HepG2 (cell line): ENCODE measurements around the gene TMUB1. TPM values are rescaled to one million over a fixed set of nuclear protein-coding genes. Genes with fewer than 3 reads are reported as not detected.
A peak's percentile ranks its signal among the peaks of the same experiment; 100 is the strongest.

ENCODE experiments used
- GPBP1L1 ChIP-seq: sonication (generic); formaldehyde crosslinking; IDR thresholded peaks from 2 replicates; pipeline ENCODE4 v1.5.0; 2020; ENCODE audit warnings: mild to moderate bottlenecking, missing genetic modification reagents
- HNRNPL ChIP-seq: fragments of 200-400 bp; formaldehyde crosslinking; IDR thresholded peaks from 2 replicates; pipeline ENCODE4 v1.6.1; 2017; ENCODE audit warnings: mild to moderate bottlenecking, low read depth, low read length
- HNRNPLL ChIP-seq: fragments of 200-400 bp; formaldehyde crosslinking; IDR thresholded peaks from 2 replicates; pipeline ENCODE4 v1.6.1; 2017; ENCODE audit warnings: mild to moderate bottlenecking, low read depth, low read length; ENCODE audit not compliant: poor library complexity, severe bottlenecking
- IRF1 ChIP-seq: sonication (generic); formaldehyde crosslinking; IDR thresholded peaks from 2 replicates; pipeline ENCODE4 v1.4.0; 2020; ENCODE audit warnings: low read depth, mild to moderate bottlenecking, missing genetic modification reagents
- KDM4B ChIP-seq: sonication (generic); formaldehyde crosslinking; IDR thresholded peaks from 2 replicates; pipeline ENCODE4 v1.4.0; 2020; ENCODE audit warnings: missing genetic modification reagents
- MED8 ChIP-seq: sonication (generic); formaldehyde crosslinking; IDR thresholded peaks from 2 replicates; pipeline ENCODE4 v1.8.1; 2023; ENCODE audit warnings: mild to moderate bottlenecking, missing genetic modification reagents; ENCODE audit not compliant: insufficient replicate concordance
- PITX1 ChIP-seq: sonication (generic); formaldehyde crosslinking; IDR thresholded peaks from 2 replicates; pipeline ENCODE4 v1.5.1; 2020; ENCODE audit warnings: mild to moderate bottlenecking, missing genetic modification reagents
- SNRNP70 ChIP-seq: fragments of 200-400 bp; formaldehyde crosslinking; IDR thresholded peaks from 2 replicates; pipeline ENCODE4 v1.6.1; 2017; ENCODE audit warnings: mild to moderate bottlenecking, low read depth, low read length, moderate library complexity
- TRIM22 ChIP-seq: fragments of 450-650 bp; IDR thresholded peaks from 2 replicates; pipeline ENCODE4 v1.6.1; 2017
- ZBTB2 ChIP-seq: sonication (generic); formaldehyde crosslinking; IDR thresholded peaks from 2 replicates; pipeline ENCODE4 v1.8.0; 2022; ENCODE audit warnings: low read depth, missing genetic modification reagents
- ZBTB39 ChIP-seq: sonication (generic); formaldehyde crosslinking; IDR thresholded peaks from 2 replicates; pipeline ENCODE4 v1.5.0; 2020; ENCODE audit warnings: missing genetic modification reagents
- ZBTB46 ChIP-seq: sonication (generic); formaldehyde crosslinking; IDR thresholded peaks from 2 replicates; pipeline ENCODE4 v1.4.0; 2020; ENCODE audit warnings: mild to moderate bottlenecking, missing genetic modification reagents, borderline replicate concordance
- ZNF317 ChIP-seq: sonication (generic); formaldehyde crosslinking; IDR thresholded peaks from 2 replicates; pipeline ENCODE4 v1.5.0; 2020; ENCODE audit warnings: mild to moderate bottlenecking, missing genetic modification reagents
- ZNF563 ChIP-seq: sonication (generic); formaldehyde crosslinking; IDR thresholded peaks from 2 replicates; pipeline ENCODE4 v1.8.0; 2022; ENCODE audit warnings: mild to moderate bottlenecking, moderate library complexity, missing genetic modification reagents
- ZNF704 ChIP-seq: sonication (generic); formaldehyde crosslinking; IDR thresholded peaks from 2 replicates; pipeline ENCODE4 v1.8.1; 2023; ENCODE audit warnings: mild to moderate bottlenecking, inconsistent platforms, moderate library complexity, missing genetic modification reagents, borderline replicate concordance
- ZNF749 ChIP-seq: sonication (generic); formaldehyde crosslinking; IDR thresholded peaks from 2 replicates; pipeline ENCODE4 v1.8.0; 2022; ENCODE audit warnings: mild to moderate bottlenecking, missing genetic modification reagents, moderate library complexity, borderline replicate concordance
- ZNF766 ChIP-seq: sonication (generic); formaldehyde crosslinking; IDR thresholded peaks from 2 replicates; pipeline ENCODE4 v1.5.0; 2020; ENCODE audit warnings: missing genetic modification reagents, borderline replicate concordance
- polyA plus RNA-seq, 8 experiments: library from polyadenylated mRNA; depleted of rRNA in 3 of 8; stranded (reverse) in 7 of 8; unstranded in 1 of 8; fragments of >200 nt; fragmentation: Illumina TruSeq in 4 of 8; extraction: Trizol in 4 of 8; gene quantifications; 2 replicates each; pipeline versions ENCODE4 v1.2.1 to v1.2.3, GENCODE V29; 2011 to 2016; ENCODE audit warnings: low read depth in 4 of 8, missing spikeins in 1 of 8, mixed read lengths in 1 of 8; ENCODE audit not compliant: insufficient read depth in 1 of 8
- total RNA-seq, 5 experiments: library from RNA; depleted of rRNA; stranded (reverse); fragments of >200 nt; fragmentation: Illumina TruSeq; extraction: Trizol; gene quantifications; 2 replicates each; pipeline ENCODE4 v1.2.3, GENCODE V29; 2016; ENCODE audit warnings: low read depth in 1 of 5

The TMUB1 gene
- total and polyA plus RNA-seq, 2 of the 13 experiments (the other 11 are each of a cell fraction or from before 2014, with no cell fraction given) = 44.8 to 51.6 TPM

- TF ChIP-seq HNRNPL = 0 out of 2 replicates have a peak, but pooled peaks have one; percentile 59
- TF ChIP-seq IRF1 = no peak
- no peak for TF ChIP-seq SNRNP70
- TF ChIP-seq ZNF563 (CRISPR knock-in tag) = peak; percentile 17; the same call in 1 of the 2 replicates
- TF ChIP-seq TRIM22 = no peak
- 0 out of 2 replicates have a peak, but pooled peaks have one; percentile 69 for TF ChIP-seq ZBTB46
- peak; percentile 17 for TF ChIP-seq MED8
- 0 out of 2 replicates have a peak, but pooled peaks have one; percentile 16 for TF ChIP-seq ZNF704 (CRISPR knock-in tag)
- 0 out of 2 replicates have a peak, but pooled peaks have one; percentile 22 for TF ChIP-seq PITX1 (CRISPR knock-in tag)
- TF ChIP-seq ZNF749 = 0 out of 2 replicates have a peak, but pooled peaks have one; percentile 19
- TF ChIP-seq HNRNPLL = peak; percentile 36
- no peak for TF ChIP-seq GPBP1L1 (CRISPR knock-in tag)
- no peak for TF ChIP-seq ZNF317 (CRISPR knock-in tag)
- 0 out of 2 replicates have a peak, but pooled peaks have one; percentile 71 for TF ChIP-seq ZNF766 (CRISPR knock-in tag)
- no peak for TF ChIP-seq KDM4B (CRISPR knock-in tag)
- TF ChIP-seq ZBTB39 (CRISPR knock-in tag) = no peak
- no peak for TF ChIP-seq ZBTB2 (CRISPR knock-in tag)
Observed at GRCh38 chr7:151060416-151061212, 22.7 kb downstream of the TMUB1 start (continued).
